Sigmoid colon (tissue), 7 donors: ENCODE measurements around the gene MR1. TPM values are rescaled to one million over a fixed set of nuclear protein-coding genes. Genes with fewer than 3 reads are reported as not detected.

ENCODE experiments used
- DNase-seq: peaks from one replicate; pipeline ENCODE4 v3.0.0-alpha.2; 2019
- H3K27ac ChIP-seq, 4 donors: fragments of 200-600 bp; sonication (generic); one replicate each; pipeline ENCODE4 v1.5.1; 2016 to 2019; ENCODE audit warnings: mild to moderate bottlenecking in 1 of 4
- H3K27me3 ChIP-seq, 3 donors: fragments of 200-600 bp; sonication (generic); one replicate each; pipeline ENCODE4 v1.5.1; 2019; ENCODE audit warnings: mild to moderate bottlenecking in 1 of 3
- H3K36me3 ChIP-seq, 4 donors: fragments of 200-600 bp; sonication (generic); one replicate each; pipeline ENCODE4 v1.5.1; 2016 to 2019
- H3K4me1 ChIP-seq, 4 donors: fragments of 200-600 bp; sonication (generic); one replicate each; pipeline ENCODE4 v1.5.1; 2017 to 2019
- H3K4me3 ChIP-seq, 4 donors: fragments of 200-600 bp; sonication (generic); one replicate each; pipeline ENCODE4 v1.5.1; 2017 to 2019; ENCODE audit warnings: mild to moderate bottlenecking in 2 of 4, moderate library complexity in 1 of 4
- H3K9me3 ChIP-seq, 4 donors: fragments of 200-600 bp in 3 of 4; sonication (generic) in 3 of 4; one replicate each; pipeline versions ENCODE4 v1.5.1 to v1.6.1; 2013 to 2019
- CTCF ChIP-seq, 4 experiments: fragments of 450-650 bp in 3 of 4; fragments of 200-600 bp in 1 of 4; IDR thresholded peaks; one replicate each; pipeline ENCODE4 v1.5.1; 2016 to 2019; ENCODE audit warnings: antibody characterized with exemption in 4 of 4, mild to moderate bottlenecking in 3 of 4, moderate library complexity in 2 of 4
- EP300 ChIP-seq, 4 donors: sonication (generic); formaldehyde crosslinking; IDR thresholded peaks; one replicate each; pipeline ENCODE4 v1.6.1; 2017; ENCODE audit warnings: antibody characterized with exemption in 4 of 4
- POLR2A ChIP-seq, 2 donors: fragments of 450-650 bp; IDR thresholded peaks; one replicate each; pipeline ENCODE4 v1.6.1; 2016; ENCODE audit warnings: antibody characterized with exemption in 2 of 2, mild to moderate bottlenecking in 2 of 2, moderate library complexity in 2 of 2
- POLR2AphosphoS5 ChIP-seq, 4 donors: sonication (generic); formaldehyde crosslinking; IDR thresholded peaks; one replicate each; pipeline ENCODE4 v1.6.1; 2017; ENCODE audit warnings: antibody characterized with exemption in 4 of 4
- WGBS, 2 donors: extraction: QIAGEN DNeasy Blood & Tissue Kit; methylation state at CpG; one replicate each; pipeline ENCODE4 v1.1.7; 2013; 5-methylcytosine and 5-hydroxymethylcytosine counted together
- intact Hi-C: fragments of 100-400 bp; cut with DNase I; formaldehyde crosslinking; loops from one replicate; pipeline ENCODE4 v1.15.1; 2023
- polyA plus RNA-seq, 3 donors: library from polyadenylated mRNA; stranded (reverse); fragments of 200-250 nt; gene quantifications; one replicate each; pipeline ENCODE4 v1.2.3, GENCODE V29; 2013
- total RNA-seq, 4 donors: library from RNA; depleted of rRNA; stranded (reverse); fragments of >200 nt; gene quantifications; one replicate each; pipeline ENCODE4 v1.1.0, GENCODE V29; 2016
- donor health status: healthy with polysubstance abuse.
- donor health status: Bipolar disorder and iron deficiency.
- donor health status: healthy.

Gene MR1
- total and polyA plus RNA-seq, 7 donors: 1.8 to 12.2 (median 10.3) TPM

- Histone ChIP-seq H3K9me3 (no peaks in the 10 kb centered on the region), H3K27ac (peak overlapping the region; percentile 90 to 99 (median 95)), H3K27me3 (no peaks in the 10 kb centered on the region), H3K36me3 (no peaks in the 10 kb centered on the region), H3K4me3 (peak overlapping the region; percentile 65 to 97 (median 84)), H3K4me1 (peaks cover 0 to 61% (median 55%) of the 10 kb centered on the region in 4 donors)
- DNase-seq: no peak
- 4 to 19% methylated on average over 9 of the region's 9 CpGs for WGBS, 2 donors
- TF ChIP-seq POLR2A (IDR thresholded peaks at IDR 0.05) (peak in 1 of 2 donors; percentile 23), EP300 (IDR thresholded peaks at IDR 0.05) (no peak), POLR2AphosphoS5 (IDR thresholded peaks at IDR 0.05) (no peak), CTCF (IDR thresholded peaks at IDR 0.05) (no peak)
- intact Hi-C loops: loop anchor here (2.0 kb wide), 1 partner anchor 14 kb away; no protein-coding TSS in a partner anchor
Measured at GRCh38 chr1:181090641-181091126, 56.9 kb downstream of the MR1 start.

GRCh38 chr1:181091309-181092040 lies 57.7 kb downstream of the MR1 start:
- TF ChIP-seq EP300 (IDR thresholded peaks at IDR 0.05) (no peak), POLR2A (IDR thresholded peaks at IDR 0.05) (no peak), CTCF (IDR thresholded peaks at IDR 0.05) (no peak), POLR2AphosphoS5 (IDR thresholded peaks at IDR 0.05) (no peak)

DNA sequence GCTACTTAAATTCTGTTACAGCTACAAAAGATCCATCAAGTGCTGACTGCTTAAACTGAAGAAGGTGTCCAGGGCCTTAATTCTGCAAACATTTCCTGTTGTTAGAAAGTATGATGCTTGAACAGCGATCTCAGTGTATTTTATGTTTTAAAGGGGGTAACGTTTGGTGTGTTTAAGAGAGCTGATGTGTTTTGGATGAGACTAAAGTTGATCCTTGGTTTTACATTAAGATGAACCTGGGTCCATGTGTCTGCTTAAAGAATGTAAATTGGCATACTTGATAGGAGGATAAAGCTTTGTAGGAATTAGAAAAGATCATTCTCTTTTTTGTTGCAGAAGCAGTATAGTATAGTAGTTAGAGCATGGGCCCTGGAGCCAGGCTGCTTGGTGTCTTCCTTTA lies 58.3 kb downstream of the MR1 start:
- no peak for DNase-seq
- H3K4me1 ChIP-seq: peaks cover 0 to 73% (median 68%) of the 10 kb centered on the region in 4 donors
- H3K27ac ChIP-seq: peak overlapping the region; percentile 85 to 98 (median 91)
- 52 to 75% methylated on average over 2 of the region's 2 CpGs for WGBS, 2 donors
- H3K4me3 ChIP-seq: peak overlapping the region in 1 of 4 donors; percentile 90
- intact Hi-C loops: no loop called here
- H3K36me3 ChIP-seq: no peaks in the 10 kb centered on the region
- TF ChIP-seq EP300 (IDR thresholded peaks at IDR 0.05) (no peak), POLR2AphosphoS5 (IDR thresholded peaks at IDR 0.05) (no peak), POLR2A (IDR thresholded peaks at IDR 0.05) (no peak), CTCF (IDR thresholded peaks at IDR 0.05) (no peak)
- no peaks in the 10 kb centered on the region for H3K9me3 ChIP-seq
- no peaks in the 10 kb centered on the region for H3K27me3 ChIP-seq

More at GRCh38 chr1:181091309-181092040, 57.7 kb downstream of the MR1 start:
- H3K4me3 ChIP-seq: peak overlapping the region in 3 of 4 donors; percentile 65 to 97 (median 90)
- H3K9me3 ChIP-seq: no peaks in the 10 kb centered on the region
- WGBS, 2 donors: 57 to 82% methylated on average over 8 of the region's 8 CpGs
- no peaks in the 10 kb centered on the region for H3K36me3 ChIP-seq
- H3K27me3 ChIP-seq: no peaks in the 10 kb centered on the region
- intact Hi-C loops: loop anchor here (2.0 kb wide), 1 partner anchor 13 kb away; no protein-coding TSS in a partner anchor
- H3K4me1 ChIP-seq: peaks cover 0 to 67% (median 62%) of the 10 kb centered on the region in 4 donors
- no peak for DNase-seq
- peak overlapping the region; percentile 90 to 99 (median 95) for H3K27ac ChIP-seq

- no peaks in the 10 kb centered on the region for H3K36me3 ChIP-seq
- H3K4me1 ChIP-seq: peaks cover 0 to 74% (median 70%) of the 10 kb centered on the region in 4 donors
- H3K9me3 ChIP-seq: no peaks in the 10 kb centered on the region
- no peak for DNase-seq
- no peak for TF ChIP-seq CTCF (IDR thresholded peaks at IDR 0.05)
- no peak for TF ChIP-seq EP300 (IDR thresholded peaks at IDR 0.05)
- TF ChIP-seq POLR2AphosphoS5 (IDR thresholded peaks at IDR 0.05): no peak
- TF ChIP-seq POLR2A (IDR thresholded peaks at IDR 0.05): no peak
- no peaks in the 10 kb centered on the region for H3K27me3 ChIP-seq
- WGBS, 2 donors: 17 to 66% methylated on average over 4 of the region's 4 CpGs
- no peak overlapping the region for H3K4me3 ChIP-seq
- peak overlapping the region in 3 of 4 donors; percentile 65 to 98 (median 85) for H3K27ac ChIP-seq
- intact Hi-C loops: no loop called here
Measured at GRCh38 chr1:181092883-181093458, 59.2 kb downstream of the MR1 start.
